NCI-H748 (cell line): ENCODE data around the gene ARL5C.
A peak's percentile ranks its signal among the peaks of the same experiment; 100 is the strongest.

ENCODE experiments used
- DNase-seq: peaks from one replicate; lab custom pipeline; 2025; ENCODE audit not compliant: unreplicated experiment; lab: John Stamatoyannopoulos, UW

Gene ARL5C

GRCh38 chr17:39194089-39194984, 28.4 kb upstream of the ARL5C start:
- no peak for DNase-seq

- DNase-seq = no peak
These were observed 27.4 kb upstream of the ARL5C start for GRCh38 chr17:39193346-39193745.

- DNase-seq = no peak
These were observed 26.9 kb upstream of the ARL5C start for GRCh38 chr17:39192901-39193300.

- no peak for DNase-seq
These were observed 26.0 kb upstream of the ARL5C start for GRCh38 chr17:39191750-39192510.

- DNase-seq = no peak
These were observed 21.3 kb upstream of the ARL5C start for GRCh38 chr17:39187152-39187830.

GRCh38 chr17:39186481-39187002, 20.6 kb upstream of the ARL5C start:
- DNase-seq = no peak

- no peak for DNase-seq
These were observed 17.8 kb upstream of the ARL5C start for GRCh38 chr17:39183720-39184119.

GRCh38 chr17:39183045-39183444, 17.1 kb upstream of the ARL5C start:
- DNase-seq = no peak

GRCh38 chr17:39181303-39181702, 15.3 kb upstream of the ARL5C start:
- no peak for DNase-seq

GRCh38 chr17:39178536-39178935, 12.6 kb upstream of the ARL5C start:
- peak; percentile 31 for DNase-seq

- peak; percentile 20 for DNase-seq
These were observed 11.3 kb upstream of the ARL5C start for GRCh38 chr17:39177256-39177655.

- DNase-seq = no peak
These were observed 9.7 kb upstream of the ARL5C start for GRCh38 chr17:39175695-39176093.

GRCh38 chr17:39174920-39175694, 9.1 kb upstream of the ARL5C start:
- DNase-seq = peak; percentile 66

GRCh38 chr17:39173526-39174274, 7.7 kb upstream of the ARL5C start:
- DNase-seq = no peak

- DNase-seq = no peak
These were observed 7.1 kb upstream of the ARL5C start for GRCh38 chr17:39173080-39173479.

- DNase-seq = no peak
These were observed 6.0 kb upstream of the ARL5C start for GRCh38 chr17:39171933-39172332.

GRCh38 chr17:39170558-39170957, 4.6 kb upstream of the ARL5C start:
- no peak for DNase-seq

- DNase-seq = no peak
These were observed 4.1 kb upstream of the ARL5C start for GRCh38 chr17:39170109-39170508.

- DNase-seq = no peak
These were observed 3.6 kb upstream of the ARL5C start for GRCh38 chr17:39169518-39169917.

GRCh38 chr17:39169101-39169500, 3.1 kb upstream of the ARL5C start:
- DNase-seq = no peak
